ENCODE measurements around the gene NBPF1.
"Not testable (repeated sequence)": the region's sequence is repeated elsewhere in the genome, so short reads cannot be mapped to it uniquely, and the experiment has no call there.

DNA sequence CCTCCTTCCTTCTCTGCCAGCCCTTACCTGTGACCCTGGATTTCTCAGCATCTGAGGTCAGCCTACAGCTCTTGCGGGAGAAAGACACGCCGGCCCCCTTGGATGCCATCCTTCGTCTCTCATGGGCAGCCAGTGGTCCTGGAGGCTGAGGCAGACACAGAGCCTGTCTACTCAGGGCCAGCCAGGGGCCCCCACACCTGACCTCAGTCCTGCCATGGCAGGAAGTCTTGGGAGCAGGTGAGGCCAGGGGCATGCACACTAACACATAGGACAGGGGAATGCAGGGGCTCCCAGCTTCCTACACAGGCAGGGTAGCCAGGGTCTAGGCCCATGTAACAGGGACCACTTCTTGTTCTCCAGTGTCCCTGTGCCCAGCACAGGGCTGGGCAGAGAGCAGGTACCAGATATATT lies 29.6 kb upstream of the NBPF1 start:
- TF ChIP-seq, protein P1, sequence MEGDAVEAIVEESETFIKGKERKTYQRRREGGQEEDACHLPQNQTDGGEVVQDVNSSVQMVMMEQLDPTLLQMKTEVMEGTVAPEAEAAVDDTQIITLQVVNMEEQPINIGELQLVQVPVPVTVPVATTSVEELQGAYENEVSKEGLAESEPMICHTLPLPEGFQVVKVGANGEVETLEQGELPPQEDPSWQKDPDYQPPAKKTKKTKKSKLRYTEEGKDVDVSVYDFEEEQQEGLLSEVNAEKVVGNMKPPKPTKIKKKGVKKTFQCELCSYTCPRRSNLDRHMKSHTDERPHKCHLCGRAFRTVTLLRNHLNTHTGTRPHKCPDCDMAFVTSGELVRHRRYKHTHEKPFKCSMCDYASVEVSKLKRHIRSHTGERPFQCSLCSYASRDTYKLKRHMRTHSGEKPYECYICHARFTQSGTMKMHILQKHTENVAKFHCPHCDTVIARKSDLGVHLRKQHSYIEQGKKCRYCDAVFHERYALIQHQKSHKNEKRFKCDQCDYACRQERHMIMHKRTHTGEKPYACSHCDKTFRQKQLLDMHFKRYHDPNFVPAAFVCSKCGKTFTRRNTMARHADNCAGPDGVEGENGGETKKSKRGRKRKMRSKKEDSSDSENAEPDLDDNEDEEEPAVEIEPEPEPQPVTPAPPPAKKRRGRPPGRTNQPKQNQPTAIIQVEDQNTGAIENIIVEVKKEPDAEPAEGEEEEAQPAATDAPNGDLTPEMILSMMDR (IDR thresholded peaks at IDR 0.05 in 2 of 3, conservative IDR thresholded peaks at IDR 0.05 in 1 of 3; ENCODE audit: borderline replicate concordance in 1 of 3, insufficient read depth in 1 of 3, low read depth in 2 of 3, low read length in 2 of 3): not testable (repeated sequence)
- TF ChIP-seq ZFX (IDR thresholded peaks at IDR 0.05); POLR2AphosphoS5 (IDR thresholded peaks at IDR 0.05; ENCODE audit: low read depth, low read length): not testable (repeated sequence)
- TF ChIP-seq, protein P2, sequence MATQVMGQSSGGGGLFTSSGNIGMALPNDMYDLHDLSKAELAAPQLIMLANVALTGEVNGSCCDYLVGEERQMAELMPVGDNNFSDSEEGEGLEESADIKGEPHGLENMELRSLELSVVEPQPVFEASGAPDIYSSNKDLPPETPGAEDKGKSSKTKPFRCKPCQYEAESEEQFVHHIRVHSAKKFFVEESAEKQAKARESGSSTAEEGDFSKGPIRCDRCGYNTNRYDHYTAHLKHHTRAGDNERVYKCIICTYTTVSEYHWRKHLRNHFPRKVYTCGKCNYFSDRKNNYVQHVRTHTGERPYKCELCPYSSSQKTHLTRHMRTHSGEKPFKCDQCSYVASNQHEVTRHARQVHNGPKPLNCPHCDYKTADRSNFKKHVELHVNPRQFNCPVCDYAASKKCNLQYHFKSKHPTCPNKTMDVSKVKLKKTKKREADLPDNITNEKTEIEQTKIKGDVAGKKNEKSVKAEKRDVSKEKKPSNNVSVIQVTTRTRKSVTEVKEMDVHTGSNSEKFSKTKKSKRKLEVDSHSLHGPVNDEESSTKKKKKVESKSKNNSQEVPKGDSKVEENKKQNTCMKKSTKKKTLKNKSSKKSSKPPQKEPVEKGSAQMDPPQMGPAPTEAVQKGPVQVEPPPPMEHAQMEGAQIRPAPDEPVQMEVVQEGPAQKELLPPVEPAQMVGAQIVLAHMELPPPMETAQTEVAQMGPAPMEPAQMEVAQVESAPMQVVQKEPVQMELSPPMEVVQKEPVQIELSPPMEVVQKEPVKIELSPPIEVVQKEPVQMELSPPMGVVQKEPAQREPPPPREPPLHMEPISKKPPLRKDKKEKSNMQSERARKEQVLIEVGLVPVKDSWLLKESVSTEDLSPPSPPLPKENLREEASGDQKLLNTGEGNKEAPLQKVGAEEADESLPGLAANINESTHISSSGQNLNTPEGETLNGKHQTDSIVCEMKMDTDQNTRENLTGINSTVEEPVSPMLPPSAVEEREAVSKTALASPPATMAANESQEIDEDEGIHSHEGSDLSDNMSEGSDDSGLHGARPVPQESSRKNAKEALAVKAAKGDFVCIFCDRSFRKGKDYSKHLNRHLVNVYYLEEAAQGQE (IDR thresholded peaks at IDR 0.05; ENCODE audit: low read depth): not testable (repeated sequence)
- TF ChIP-seq, protein P3, sequence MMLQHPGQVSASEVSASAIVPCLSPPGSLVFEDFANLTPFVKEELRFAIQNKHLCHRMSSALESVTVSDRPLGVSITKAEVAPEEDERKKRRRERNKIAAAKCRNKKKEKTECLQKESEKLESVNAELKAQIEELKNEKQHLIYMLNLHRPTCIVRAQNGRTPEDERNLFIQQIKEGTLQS (IDR thresholded peaks at IDR 0.05): not testable (repeated sequence)
- TF ChIP-seq, protein P4, sequence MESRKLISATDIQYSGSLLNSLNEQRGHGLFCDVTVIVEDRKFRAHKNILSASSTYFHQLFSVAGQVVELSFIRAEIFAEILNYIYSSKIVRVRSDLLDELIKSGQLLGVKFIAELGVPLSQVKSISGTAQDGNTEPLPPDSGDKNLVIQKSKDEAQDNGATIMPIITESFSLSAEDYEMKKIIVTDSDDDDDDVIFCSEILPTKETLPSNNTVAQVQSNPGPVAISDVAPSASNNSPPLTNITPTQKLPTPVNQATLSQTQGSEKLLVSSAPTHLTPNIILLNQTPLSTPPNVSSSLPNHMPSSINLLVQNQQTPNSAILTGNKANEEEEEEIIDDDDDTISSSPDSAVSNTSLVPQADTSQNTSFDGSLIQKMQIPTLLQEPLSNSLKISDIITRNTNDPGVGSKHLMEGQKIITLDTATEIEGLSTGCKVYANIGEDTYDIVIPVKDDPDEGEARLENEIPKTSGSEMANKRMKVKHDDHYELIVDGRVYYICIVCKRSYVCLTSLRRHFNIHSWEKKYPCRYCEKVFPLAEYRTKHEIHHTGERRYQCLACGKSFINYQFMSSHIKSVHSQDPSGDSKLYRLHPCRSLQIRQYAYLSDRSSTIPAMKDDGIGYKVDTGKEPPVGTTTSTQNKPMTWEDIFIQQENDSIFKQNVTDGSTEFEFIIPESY (IDR thresholded peaks at IDR 0.05; ENCODE audit: extremely low read depth, insufficient replicate concordance, low read length): not testable (repeated sequence)
